Endothelial cell of umbilical vein (primary cell): ENCODE measurements around the gene DPY30.

ENCODE experiments used
- EZH2 ChIP-seq: IDR thresholded peaks from 2 replicates; pipeline ENCODE4 v1.6.1; 2012; ENCODE audit warnings: borderline replicate concordance, low read depth, mild to moderate bottlenecking, moderate library complexity, low read length, inconsistent platforms; ENCODE audit not compliant: severe bottlenecking
- FOS ChIP-seq: IDR thresholded peaks from 2 replicates; pipeline ENCODE4 v1.6.1; 2011; ENCODE audit warnings: mild to moderate bottlenecking, low read length, moderate library complexity, borderline replicate concordance; ENCODE audit not compliant: insufficient read depth
- JUN ChIP-seq: IDR thresholded peaks from 2 replicates; pipeline ENCODE4 v1.6.1; 2011; ENCODE audit warnings: borderline replicate concordance, low read depth; ENCODE audit not compliant: insufficient read length, insufficient read depth
- MYC ChIP-seq: IDR thresholded peaks from one replicate; pipeline ENCODE4 v1.6.1; 2011; ENCODE audit warnings: mild to moderate bottlenecking, low read depth, low read length
- POLR2A ChIP-seq: IDR thresholded peaks from 2 replicates; pipeline ENCODE4 v1.6.1; 2012; ENCODE audit warnings: low read depth, mild to moderate bottlenecking, control low read depth, low read length
- POLR2AphosphoS5 ChIP-seq: IDR thresholded peaks from 2 replicates; pipeline ENCODE4 v1.6.1; 2012; ENCODE audit warnings: low read depth, mild to moderate bottlenecking, control low read depth, low read length, moderate library complexity; ENCODE audit not compliant: insufficient read depth
- TF ChIP-seq, protein P1 (sequence below), 2 donors: IDR thresholded peaks; 1 replicate in 1 of 2; 2 replicates in 1 of 2; pipeline ENCODE4 v1.5.1; 2011; ENCODE audit warnings: low read length in 2 of 2, mild to moderate bottlenecking in 2 of 2, moderate library complexity in 2 of 2, control low read depth in 1 of 2, inconsistent platforms in 1 of 2, low read depth in 1 of 2; ENCODE audit not compliant: insufficient read depth in 1 of 2; ENCODE audit errors: extremely low read depth in 1 of 2
- TF ChIP-seq, protein P2 (sequence below): IDR thresholded peaks from 2 replicates; pipeline ENCODE4 v1.6.1; 2011; ENCODE audit not compliant: insufficient read depth, insufficient read length

DNA sequence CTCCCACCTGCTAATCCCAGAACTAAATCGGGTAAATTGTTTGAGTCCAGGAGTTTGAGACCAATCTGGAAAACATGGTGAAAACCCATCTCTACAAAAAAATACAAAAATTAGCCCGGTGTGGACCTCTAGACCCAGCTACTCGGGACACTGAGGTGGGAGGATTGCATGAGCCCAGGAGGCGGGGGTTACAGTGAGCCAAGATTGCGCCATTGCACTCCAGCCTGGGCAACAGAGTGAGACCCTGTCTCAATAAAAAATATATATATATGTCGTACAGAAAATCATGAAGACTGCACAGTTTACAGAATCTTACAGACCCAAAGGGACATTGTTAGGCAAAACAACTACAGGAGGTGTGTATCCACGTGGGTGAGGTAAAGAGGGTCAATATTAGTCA, 4.0 kb upstream of the DPY30 start:
- TF ChIP-seq, protein P1, sequence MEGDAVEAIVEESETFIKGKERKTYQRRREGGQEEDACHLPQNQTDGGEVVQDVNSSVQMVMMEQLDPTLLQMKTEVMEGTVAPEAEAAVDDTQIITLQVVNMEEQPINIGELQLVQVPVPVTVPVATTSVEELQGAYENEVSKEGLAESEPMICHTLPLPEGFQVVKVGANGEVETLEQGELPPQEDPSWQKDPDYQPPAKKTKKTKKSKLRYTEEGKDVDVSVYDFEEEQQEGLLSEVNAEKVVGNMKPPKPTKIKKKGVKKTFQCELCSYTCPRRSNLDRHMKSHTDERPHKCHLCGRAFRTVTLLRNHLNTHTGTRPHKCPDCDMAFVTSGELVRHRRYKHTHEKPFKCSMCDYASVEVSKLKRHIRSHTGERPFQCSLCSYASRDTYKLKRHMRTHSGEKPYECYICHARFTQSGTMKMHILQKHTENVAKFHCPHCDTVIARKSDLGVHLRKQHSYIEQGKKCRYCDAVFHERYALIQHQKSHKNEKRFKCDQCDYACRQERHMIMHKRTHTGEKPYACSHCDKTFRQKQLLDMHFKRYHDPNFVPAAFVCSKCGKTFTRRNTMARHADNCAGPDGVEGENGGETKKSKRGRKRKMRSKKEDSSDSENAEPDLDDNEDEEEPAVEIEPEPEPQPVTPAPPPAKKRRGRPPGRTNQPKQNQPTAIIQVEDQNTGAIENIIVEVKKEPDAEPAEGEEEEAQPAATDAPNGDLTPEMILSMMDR (IDR thresholded peaks at IDR 0.05; ENCODE audit: extremely low read depth in 1 of 2, insufficient read depth in 1 of 2, low read depth in 1 of 2, low read length in 2 of 2) = no peak
- TF ChIP-seq, protein P2, sequence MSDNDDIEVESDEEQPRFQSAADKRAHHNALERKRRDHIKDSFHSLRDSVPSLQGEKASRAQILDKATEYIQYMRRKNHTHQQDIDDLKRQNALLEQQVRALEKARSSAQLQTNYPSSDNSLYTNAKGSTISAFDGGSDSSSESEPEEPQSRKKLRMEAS = no peak
- TF ChIP-seq POLR2AphosphoS5 (no peak), POLR2A (no peak), MYC (no peak), EZH2 (no peak), JUN (no peak), FOS (no peak)
